NCI-H187 (cell line): Measurements from ENCODE around the gene MED8.

Experiments used
- DNase-seq, 2 experiments: peaks; one replicate each; lab custom pipeline; 2025; lab: John Stamatoyannopoulos, UW

The MED8 gene, protein sequence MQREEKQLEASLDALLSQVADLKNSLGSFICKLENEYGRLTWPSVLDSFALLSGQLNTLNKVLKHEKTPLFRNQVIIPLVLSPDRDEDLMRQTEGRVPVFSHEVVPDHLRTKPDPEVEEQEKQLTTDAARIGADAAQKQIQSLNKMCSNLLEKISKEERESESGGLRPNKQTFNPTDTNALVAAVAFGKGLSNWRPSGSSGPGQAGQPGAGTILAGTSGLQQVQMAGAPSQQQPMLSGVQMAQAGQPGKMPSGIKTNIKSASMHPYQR

DNA sequence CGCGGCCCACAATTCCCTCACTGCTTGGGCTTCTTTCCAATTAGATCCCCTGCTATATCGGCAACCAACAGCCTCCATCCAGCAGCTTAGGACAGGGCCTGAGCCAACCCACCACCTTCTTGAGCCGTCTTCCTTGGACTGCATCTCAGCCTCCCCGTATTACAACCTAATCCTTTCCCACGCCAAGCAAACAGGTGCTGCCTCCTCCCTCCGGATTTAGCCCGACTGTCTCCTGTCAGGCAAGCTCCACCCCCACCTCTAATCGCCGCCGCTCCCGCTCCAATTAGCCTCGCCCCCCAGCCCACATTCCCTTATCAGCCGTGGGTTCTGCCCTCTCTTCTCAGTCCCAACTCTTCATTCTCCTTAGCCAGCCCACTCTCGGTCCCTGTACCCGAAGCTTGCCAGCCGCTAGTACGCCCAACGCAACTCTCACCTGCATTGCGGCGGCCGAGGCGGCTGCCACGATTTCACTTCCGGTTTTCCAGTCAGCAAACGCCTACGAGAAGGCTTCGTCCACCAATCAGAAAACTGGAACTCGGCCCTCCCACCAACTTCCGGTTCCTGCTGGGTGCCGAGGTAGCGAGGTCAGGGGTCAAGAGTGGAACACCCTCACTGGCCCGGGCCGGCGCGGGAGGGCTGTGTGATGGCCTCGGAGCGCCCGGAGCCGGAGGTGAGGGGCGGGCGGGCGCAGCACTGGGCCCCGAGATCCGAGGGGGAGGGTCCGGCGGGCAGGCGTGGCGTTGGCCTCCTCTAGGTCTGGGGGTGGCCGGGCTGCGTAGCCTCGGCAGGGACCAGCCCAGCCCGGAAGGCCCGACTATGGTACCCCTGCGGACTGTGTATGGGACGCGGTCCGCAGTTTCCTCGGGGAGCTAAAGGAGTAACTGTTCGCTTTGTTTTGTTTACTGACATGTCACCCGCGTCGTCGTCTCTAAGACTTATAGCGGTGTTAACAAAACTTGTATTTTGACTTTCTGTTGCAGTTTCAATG is at the start of gene MED8, which contains the start of gene SZT2:
Gene MED8 (minus strand): TSS at position 475 of the 988 bp plus-strand sequence. CDS start 36 bp downstream, at position 439.
Gene SZT2 (plus strand): TSS at position 574 of the 988 bp plus-strand sequence. CDS start 70 bp downstream, at position 644.
- DNase-seq, result peak; percentile 83 to 89

DNA sequence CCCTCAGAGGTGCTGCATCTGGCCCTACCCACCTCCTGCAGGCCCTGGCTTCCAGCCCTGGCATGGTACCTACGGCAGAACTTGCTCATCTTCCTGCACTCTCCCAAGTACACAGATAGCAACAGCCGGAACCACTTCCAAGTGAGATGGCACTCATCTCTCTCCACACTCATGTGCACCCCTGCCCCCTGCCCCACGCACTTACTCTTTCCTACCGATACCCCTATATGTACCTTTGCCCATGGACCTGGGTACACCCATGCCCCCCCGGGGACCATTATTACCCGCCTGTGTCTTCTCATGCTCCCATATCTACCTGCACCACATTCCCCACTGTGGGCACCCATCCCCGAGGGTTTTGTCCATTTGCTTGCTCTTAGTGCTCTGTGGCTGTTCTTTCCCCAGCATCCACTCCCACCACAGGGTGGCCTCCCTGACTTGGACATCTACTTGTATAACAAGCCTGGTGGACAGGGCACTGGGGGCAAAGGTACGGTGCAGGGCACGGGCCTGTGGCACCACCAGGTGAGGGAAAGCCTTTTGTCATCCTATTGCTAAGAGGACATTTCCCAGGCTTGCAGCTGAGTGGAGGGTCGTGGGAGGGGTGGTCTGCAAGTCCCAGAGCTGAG is 49.5 kb upstream of the MED8 start:
- DNase-seq, result no peak

DNA sequence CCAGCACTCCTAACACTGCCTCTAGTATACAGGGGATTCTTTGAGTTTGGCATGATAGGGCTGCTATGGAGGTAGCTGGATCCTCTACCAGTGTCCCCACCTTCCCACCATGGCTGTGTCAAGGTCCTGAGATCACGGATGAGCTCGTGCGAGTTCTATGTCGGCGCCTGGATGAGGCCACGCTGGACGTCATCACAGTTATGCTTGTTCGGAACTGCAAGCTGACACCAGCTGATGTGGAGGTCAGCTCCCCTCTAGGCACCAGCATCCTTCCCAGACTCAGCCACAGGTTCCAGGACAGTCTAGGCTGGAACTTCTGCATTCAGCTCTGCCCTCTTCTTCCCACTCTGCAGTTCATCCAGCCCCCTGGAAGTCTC is 49.0 kb upstream of the MED8 start:
- DNase-seq, result no peak

GRCh38 chr1:43438006-43438405 is 48.4 kb upstream of the MED8 start:
- no peak for DNase-seq

DNA sequence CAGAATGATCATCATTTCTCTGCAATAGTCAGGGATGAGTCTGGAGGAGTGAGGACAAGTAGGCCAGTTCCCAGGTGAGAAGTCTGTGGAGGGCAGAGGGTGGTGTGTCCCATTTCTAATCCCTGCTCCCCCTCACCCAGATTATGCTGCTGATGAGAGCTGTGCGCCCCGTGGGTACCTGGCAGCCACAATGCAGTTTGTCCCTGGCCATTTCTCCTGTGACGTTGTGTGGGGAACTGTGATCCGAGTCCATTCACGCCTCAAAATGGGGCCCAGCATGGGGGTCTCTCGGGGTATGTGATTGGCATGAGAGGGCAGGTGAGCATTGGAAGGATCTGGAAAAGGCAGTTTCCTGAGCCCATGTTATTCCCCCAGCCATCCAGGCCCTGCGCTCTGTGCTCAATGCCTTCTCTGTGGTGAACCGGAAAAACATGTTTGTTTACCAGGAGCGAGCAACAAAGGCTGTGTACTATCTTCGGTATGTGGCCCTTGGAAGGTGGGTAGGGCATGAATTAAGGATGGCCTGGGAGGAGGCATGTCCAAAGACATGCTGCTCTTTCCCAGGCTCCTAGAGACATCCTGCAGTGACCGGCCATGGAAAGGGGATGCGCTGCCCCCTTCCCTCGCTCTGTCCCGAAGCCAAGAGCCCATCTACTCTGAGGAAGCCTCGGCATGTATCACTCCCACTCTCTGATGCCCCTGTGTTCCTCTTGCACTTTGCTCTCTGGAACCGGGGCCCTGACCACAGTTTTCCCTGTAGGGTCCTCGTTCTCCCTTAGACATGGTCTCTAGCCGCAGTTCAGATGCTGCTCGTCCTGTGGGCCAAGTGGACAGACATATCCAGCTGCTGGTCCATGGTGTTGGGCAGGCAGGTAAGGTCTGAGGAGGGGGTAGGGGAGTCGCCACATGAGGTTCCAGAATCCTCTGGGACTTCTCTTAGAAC is 47.7 kb upstream of the MED8 start:
- DNase-seq, result no peak

GRCh38 chr1:43436371-43436770 is 46.8 kb upstream of the MED8 start:
- DNase-seq, result no peak

- DNase-seq, result no peak
Observed at GRCh38 chr1:43435146-43436145, 45.8 kb upstream of the MED8 start.

DNA sequence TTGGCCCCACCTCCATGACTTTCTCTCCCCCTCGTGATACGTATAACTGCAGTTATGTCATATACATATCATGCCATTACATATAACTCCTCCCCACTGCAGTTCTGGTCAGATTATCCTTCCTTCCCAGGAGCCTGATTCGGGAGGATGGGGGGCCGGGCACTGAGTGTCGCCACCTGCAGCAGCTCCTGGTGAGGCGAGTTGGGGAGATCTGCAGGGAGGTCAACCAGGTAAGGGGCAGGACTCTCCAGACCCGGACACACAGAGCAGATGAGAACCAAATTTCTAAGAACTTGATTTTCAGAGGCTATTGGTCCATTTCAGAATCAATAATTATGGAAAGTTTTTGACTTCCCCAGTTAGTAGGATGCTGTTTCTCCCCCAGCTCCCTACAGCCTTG is 44.7 kb upstream of the MED8 start:
- no peak for DNase-seq

- no peak for DNase-seq
Observed at GRCh38 chr1:43432907-43433306, 43.3 kb upstream of the MED8 start.

GRCh38 chr1:43432171-43432860 is 42.7 kb upstream of the MED8 start:
- no peak for DNase-seq

- DNase-seq, result no peak
Observed at GRCh38 chr1:43431676-43432075, 42.1 kb upstream of the MED8 start.

DNA sequence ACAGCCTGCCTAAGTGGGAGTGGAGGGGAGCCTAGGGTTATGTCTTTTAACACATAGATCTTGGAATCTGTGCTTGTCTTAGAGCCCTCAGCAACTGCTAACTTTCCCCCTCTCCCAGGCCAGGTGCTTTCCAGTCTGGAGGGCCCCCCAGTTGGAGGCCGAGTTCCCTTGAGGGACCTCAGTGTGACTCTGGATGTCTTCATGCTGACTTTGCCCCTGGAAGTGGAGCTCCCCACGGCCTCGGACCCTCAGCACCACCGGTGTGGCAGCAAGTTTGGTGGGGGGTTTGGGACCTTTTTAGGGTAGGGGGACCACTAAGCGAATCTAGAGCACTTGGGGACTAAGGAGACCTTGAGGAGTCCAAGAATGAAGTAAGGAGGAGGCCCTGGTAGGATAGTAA is 41.2 kb upstream of the MED8 start:
- DNase-seq, result no peak

GRCh38 chr1:43427941-43428340 is 38.3 kb upstream of the MED8 start:
- DNase-seq, result no peak

- no peak for DNase-seq
Observed at GRCh38 chr1:43427524-43427923, 37.9 kb upstream of the MED8 start.

DNA sequence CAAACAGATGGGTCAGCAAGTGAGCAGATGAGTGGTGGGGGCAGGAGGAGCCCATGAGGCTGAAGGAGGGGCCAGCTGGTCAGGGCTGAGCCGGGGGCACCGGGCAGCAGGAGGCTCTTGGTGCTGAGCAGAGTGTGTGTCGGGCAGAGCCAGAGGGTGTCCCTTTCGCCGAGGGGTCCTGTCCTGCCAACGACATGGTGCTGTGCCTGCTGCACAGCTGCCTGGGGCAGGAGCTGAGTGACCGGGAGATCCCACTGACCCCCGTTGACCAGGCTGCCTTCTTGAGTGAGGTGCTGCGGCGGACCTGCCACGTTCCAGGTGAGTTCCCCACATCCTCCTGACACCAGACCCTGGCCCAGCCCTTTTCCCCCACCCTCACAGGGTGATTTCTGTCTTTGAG is 36.6 kb upstream of the MED8 start:
- DNase-seq, result no peak

DNA sequence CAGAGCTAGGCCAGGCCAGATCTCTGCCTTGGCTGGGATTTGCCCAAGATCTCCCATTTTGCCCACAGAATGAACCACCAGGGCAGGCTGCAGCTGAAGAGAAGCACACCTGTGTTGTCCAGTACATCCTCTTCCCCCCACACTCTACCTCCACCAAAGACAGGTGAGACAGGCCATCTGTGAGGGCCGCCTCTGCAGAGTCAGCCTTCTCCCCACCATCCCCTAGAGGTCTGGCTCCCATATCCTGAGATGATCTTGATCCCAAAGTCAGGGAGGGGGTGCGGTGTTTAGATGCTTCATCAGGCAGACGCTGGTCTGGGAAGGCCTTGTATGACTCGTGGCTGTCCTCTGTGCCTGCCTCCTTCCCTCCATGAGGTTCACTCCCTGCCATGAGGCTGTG is 35.4 kb upstream of the MED8 start:
- DNase-seq, result no peak

DNA sequence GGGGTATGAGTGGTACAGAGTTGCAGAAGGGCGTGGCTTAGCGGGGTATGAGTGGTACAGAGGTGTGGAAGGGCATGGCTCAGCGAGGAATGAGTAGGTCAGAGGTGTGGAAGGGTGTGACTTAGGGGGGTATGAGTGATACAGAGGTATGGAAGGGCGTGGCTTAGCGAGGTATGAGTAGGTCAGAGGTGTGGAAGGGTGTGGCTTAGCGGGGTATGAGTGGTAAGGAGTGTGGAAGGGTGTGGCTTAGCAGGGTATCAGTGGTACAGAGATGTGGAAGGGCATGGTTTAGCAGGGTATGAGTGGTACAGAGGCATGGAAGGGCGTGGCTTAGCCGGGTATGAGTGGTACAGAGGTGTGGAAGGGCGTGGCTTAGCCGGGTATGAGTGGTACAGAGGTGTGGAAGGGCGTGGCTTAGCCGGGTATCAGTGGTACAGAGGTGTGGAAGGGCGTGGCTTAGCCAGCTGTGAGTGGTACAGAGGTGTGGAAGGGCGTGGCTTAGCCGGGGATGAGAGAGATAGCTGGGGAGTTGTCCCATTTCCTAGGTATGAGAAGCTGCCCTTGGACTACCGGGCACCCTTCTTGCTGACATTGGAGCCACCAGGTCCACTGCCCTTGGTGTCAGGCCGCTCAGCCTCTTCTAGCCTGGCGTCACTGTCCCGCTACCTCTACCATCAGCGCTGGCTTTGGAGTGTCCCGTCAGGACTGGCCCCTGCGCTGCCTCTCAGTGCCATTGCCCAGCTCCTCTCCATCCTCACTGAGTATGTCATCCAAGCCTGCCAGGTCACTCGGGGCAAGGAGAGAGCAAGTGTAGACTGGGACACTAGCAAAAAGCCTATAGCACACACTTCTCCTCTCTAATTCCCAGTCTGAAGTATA is 34.3 kb upstream of the MED8 start:
- no peak for DNase-seq

GRCh38 chr1:43422995-43423671 is 33.5 kb upstream of the MED8 start:
- DNase-seq, result no peak
